Activated naive CD8-positive, alpha-beta T cell treated with anti-CD3 and anti-CD28 coated beads for 36 hours (primary cell): ENCODE measurements around the gene MEF2C. TPM values are rescaled to one million over a fixed set of nuclear protein-coding genes. Genes with fewer than 3 reads are reported as not detected.

Experiments used
- DNase-seq: peaks from one replicate; pipeline ENCODE4 v3.0.0; 2021
- H3K27ac Mint-ChIP-seq: one replicate; pipeline ENCODE4 v1.8.0; 2022; ENCODE audit warnings: mild to moderate bottlenecking, moderate library complexity, mixed read lengths
- H3K27me3 Mint-ChIP-seq: one replicate; pipeline ENCODE4 v1.8.0; 2022; ENCODE audit warnings: mild to moderate bottlenecking, mixed read lengths
- H3K36me3 Mint-ChIP-seq: one replicate; pipeline ENCODE4 v1.8.0; 2021; ENCODE audit warnings: mild to moderate bottlenecking, mixed read lengths
- H3K4me1 Mint-ChIP-seq: one replicate; pipeline ENCODE4 v1.8.0; 2021; ENCODE audit warnings: mixed read lengths
- H3K4me3 Mint-ChIP-seq: one replicate; pipeline ENCODE4 v1.8.0; 2022; ENCODE audit warnings: mild to moderate bottlenecking, moderate library complexity, mixed read lengths
- H3K9me3 Mint-ChIP-seq: one replicate; pipeline ENCODE4 v1.8.0; 2022; ENCODE audit warnings: mixed read lengths
- total RNA-seq, 2 experiments: library from RNA; stranded (reverse); gene quantifications; one replicate each; pipeline ENCODE4 v1.2.3, GENCODE V29; 2021

MEF2C gene
- total RNA-seq, 2 experiments from 2014 or later = 1.5 to 2.1 TPM

DNA sequence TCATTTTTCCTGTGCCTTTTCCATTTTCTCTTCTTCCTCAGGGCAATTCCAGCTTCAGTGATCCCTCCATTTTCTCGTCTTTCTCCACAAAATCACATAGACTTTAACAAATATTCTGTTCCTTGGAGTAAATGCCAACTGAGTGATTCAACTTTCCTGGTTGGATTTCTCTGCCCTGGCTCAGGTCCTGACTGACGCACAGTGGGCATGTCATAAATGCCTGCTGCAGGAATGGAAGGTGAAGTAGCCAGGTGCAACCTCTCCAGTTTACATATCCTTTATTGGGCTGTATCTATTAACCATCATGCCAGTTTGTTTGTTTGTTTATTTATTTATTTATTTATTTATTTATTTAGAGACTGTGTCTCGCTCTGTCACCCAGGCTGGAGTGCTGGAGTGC lies 95.1 kb downstream of the MEF2C start:
- H3K36me3 Mint-ChIP-seq = no peaks in the 10 kb centered on the region
- peaks cover 17% of the 10 kb centered on the region for H3K4me1 Mint-ChIP-seq
- no peak for DNase-seq
- H3K27ac Mint-ChIP-seq = no peak overlapping the region
- no peak overlapping the region for H3K4me3 Mint-ChIP-seq
- no peaks in the 10 kb centered on the region for H3K9me3 Mint-ChIP-seq
- peaks cover 6% of the 10 kb centered on the region for H3K27me3 Mint-ChIP-seq

- peaks cover 7% of the 10 kb centered on the region for H3K27me3 Mint-ChIP-seq
- no peak overlapping the region for H3K4me3 Mint-ChIP-seq
- no peak overlapping the region for H3K27ac Mint-ChIP-seq
- no peaks in the 10 kb centered on the region for H3K36me3 Mint-ChIP-seq
- DNase-seq = no peak
- no peaks in the 10 kb centered on the region for H3K9me3 Mint-ChIP-seq
- peaks cover 17% of the 10 kb centered on the region for H3K4me1 Mint-ChIP-seq
Measured at GRCh38 chr5:88786789-88787188, 96.2 kb downstream of the MEF2C start.

- H3K36me3 Mint-ChIP-seq = no peaks in the 10 kb centered on the region
- peak; percentile 11 for DNase-seq
- H3K4me3 Mint-ChIP-seq = peak overlapping the region; percentile 29
- H3K9me3 Mint-ChIP-seq = no peaks in the 10 kb centered on the region
- peak overlapping the region; percentile 68 for H3K27ac Mint-ChIP-seq
- peaks cover 12% of the 10 kb centered on the region for H3K27me3 Mint-ChIP-seq
- peaks cover 17% of the 10 kb centered on the region for H3K4me1 Mint-ChIP-seq
Measured at GRCh38 chr5:88785746-88786565, 97.0 kb downstream of the MEF2C start.

DNA sequence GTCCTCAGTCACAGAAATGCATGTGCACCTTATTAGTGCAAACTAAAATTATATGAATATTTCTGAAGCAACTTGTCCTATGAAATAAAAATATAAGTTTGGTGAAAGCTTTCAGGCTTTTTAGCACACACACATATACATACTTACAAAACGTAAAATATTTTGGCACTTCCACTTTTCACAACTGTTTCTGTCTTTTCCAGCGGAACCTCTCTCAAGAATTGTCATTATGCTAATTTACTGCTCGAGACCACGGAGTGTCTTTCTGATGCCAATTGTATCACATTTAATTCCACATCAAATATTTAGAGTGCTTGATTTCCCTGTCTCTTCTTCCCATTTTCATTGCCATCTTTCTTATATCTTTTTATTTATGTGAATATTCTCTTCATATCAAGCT lies 100.4 kb downstream of the MEF2C start:
- no peak for DNase-seq
- peaks cover 17% of the 10 kb centered on the region for H3K4me1 Mint-ChIP-seq

DNA sequence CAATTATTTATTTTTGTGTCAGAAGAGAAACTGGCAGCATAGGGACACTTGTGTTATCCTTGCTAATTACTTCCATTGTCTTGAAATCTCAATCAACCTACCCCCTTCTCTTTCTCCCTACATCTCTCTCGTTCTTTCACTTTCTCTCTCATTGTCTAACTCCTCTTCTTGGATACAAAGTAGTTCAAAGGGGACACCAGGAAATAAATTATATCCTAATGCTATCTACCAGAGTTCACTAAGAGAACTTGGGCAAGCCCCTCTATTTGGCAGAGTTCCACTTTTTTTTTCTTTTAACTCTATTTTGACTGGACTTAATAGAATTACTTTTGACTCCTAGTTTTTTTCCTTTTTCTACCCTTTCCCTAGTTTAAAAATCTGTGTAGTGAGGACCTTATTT lies 102.2 kb downstream of the MEF2C start:
- H3K4me1 Mint-ChIP-seq = peaks cover 10% of the 10 kb centered on the region
- peaks cover 9% of the 10 kb centered on the region for H3K27me3 Mint-ChIP-seq
- H3K36me3 Mint-ChIP-seq = no peaks in the 10 kb centered on the region
- no peaks in the 10 kb centered on the region for H3K9me3 Mint-ChIP-seq
- H3K27ac Mint-ChIP-seq = no peak overlapping the region
- H3K4me3 Mint-ChIP-seq = no peak overlapping the region
- no peak for DNase-seq

More for the DNA sequence above, 100.4 kb downstream of the MEF2C start:
- H3K27me3 Mint-ChIP-seq = peaks cover 9% of the 10 kb centered on the region
- H3K36me3 Mint-ChIP-seq = no peaks in the 10 kb centered on the region
- no peak overlapping the region for H3K27ac Mint-ChIP-seq
- no peak overlapping the region for H3K4me3 Mint-ChIP-seq
- no peaks in the 10 kb centered on the region for H3K9me3 Mint-ChIP-seq

GRCh38 chr5:88778736-88779135 lies 104.2 kb downstream of the MEF2C start:
- Mint-ChIP-seq H3K4me3 (no peak overlapping the region), H3K27ac (no peak overlapping the region), H3K36me3 (no peaks in the 10 kb centered on the region), H3K9me3 (no peaks in the 10 kb centered on the region), H3K27me3 (peaks cover 12% of the 10 kb centered on the region), H3K4me1 (no peaks in the 10 kb centered on the region)
- no peak for DNase-seq

- H3K27me3 Mint-ChIP-seq = peaks cover 13% of the 10 kb centered on the region
- no peak for DNase-seq
- no peaks in the 10 kb centered on the region for H3K36me3 Mint-ChIP-seq
- no peak overlapping the region for H3K4me3 Mint-ChIP-seq
- no peaks in the 10 kb centered on the region for H3K9me3 Mint-ChIP-seq
- no peak overlapping the region for H3K27ac Mint-ChIP-seq
- no peaks in the 10 kb centered on the region for H3K4me1 Mint-ChIP-seq
Measured at GRCh38 chr5:88776692-88777091, 106.3 kb downstream of the MEF2C start.

GRCh38 chr5:88772831-88773230 lies 110.2 kb downstream of the MEF2C start:
- H3K4me1 Mint-ChIP-seq = no peaks in the 10 kb centered on the region
- H3K9me3 Mint-ChIP-seq = peaks cover 1% of the 10 kb centered on the region
- no peak overlapping the region for H3K4me3 Mint-ChIP-seq
- peaks cover 23% of the 10 kb centered on the region for H3K27me3 Mint-ChIP-seq
- no peak for DNase-seq
- no peak overlapping the region for H3K27ac Mint-ChIP-seq
- H3K36me3 Mint-ChIP-seq = no peaks in the 10 kb centered on the region

DNA sequence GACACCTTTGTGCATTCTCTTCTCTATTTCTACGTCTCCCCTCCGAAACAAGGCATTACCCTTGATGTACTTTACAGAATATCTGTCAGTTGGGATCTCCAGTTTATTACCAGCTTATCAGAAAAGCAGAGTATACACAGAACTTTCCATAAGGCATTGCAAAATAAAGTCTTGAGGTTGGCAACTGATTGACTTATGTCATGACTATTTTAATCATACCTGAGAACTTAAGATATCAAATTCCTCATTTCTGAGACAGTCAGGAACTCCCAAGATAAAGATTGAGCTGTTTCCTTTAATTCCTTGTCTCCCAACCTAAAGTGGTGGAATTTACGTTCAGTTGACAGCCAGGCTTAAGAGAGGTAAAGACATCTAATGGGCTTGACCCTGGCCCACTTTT lies 110.9 kb downstream of the MEF2C start:
- H3K4me3 Mint-ChIP-seq = no peak overlapping the region
- H3K9me3 Mint-ChIP-seq = peaks cover 1% of the 10 kb centered on the region
- no peak for DNase-seq
- H3K4me1 Mint-ChIP-seq = no peaks in the 10 kb centered on the region
- H3K27ac Mint-ChIP-seq = no peak overlapping the region
- no peaks in the 10 kb centered on the region for H3K36me3 Mint-ChIP-seq
- peaks cover 23% of the 10 kb centered on the region for H3K27me3 Mint-ChIP-seq

- Mint-ChIP-seq H3K36me3 (no peaks in the 10 kb centered on the region), H3K4me3 (no peak overlapping the region), H3K27ac (no peak overlapping the region), H3K4me1 (no peaks in the 10 kb centered on the region), H3K9me3 (peaks cover 1% of the 10 kb centered on the region), H3K27me3 (peaks cover 26% of the 10 kb centered on the region)
- DNase-seq = no peak
Measured at GRCh38 chr5:88770276-88771257, 112.4 kb downstream of the MEF2C start.

DNA sequence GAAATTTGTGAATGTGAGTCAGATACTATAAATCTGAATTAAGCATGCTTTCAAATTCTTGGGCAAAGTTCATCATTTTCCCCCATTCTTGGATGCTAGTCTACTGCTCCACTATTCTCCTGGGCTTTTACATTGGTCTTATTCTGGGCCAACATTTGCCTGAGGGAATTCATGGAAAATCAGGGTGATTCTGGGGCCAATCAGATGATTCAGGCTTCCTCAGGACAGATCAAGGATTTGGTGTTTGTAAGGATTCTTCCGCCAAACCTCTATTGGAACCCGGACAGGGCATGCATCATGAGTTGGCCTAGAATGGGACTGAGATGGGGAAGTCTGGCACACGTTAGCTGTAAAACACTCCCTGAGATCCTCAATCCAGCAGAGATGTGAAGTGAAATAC lies 113.8 kb downstream of the MEF2C start:
- no peak overlapping the region for H3K27ac Mint-ChIP-seq
- H3K4me3 Mint-ChIP-seq = no peak overlapping the region
- peaks cover 29% of the 10 kb centered on the region for H3K27me3 Mint-ChIP-seq
- no peaks in the 10 kb centered on the region for H3K4me1 Mint-ChIP-seq
- H3K9me3 Mint-ChIP-seq = peaks cover 1% of the 10 kb centered on the region
- DNase-seq = no peak
- H3K36me3 Mint-ChIP-seq = no peaks in the 10 kb centered on the region

DNA sequence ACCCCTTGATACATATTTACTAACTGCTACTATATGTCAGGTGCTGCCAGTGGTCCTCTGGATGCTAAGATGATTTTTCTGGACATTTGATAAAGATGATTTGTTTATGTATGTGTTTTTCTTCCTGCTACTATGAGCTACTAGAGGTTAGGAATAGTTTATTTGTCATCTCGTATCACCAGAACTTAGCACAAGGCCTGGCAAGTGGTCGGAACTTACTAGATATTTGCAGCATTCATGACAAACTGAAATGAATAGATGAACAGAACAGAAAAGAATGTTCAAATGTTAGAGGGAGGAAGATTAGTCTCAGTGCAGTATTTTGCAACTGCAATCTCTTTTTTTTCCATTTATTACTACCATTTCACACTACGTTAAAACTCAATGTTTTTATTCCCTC lies 114.6 kb downstream of the MEF2C start:
- peaks cover 1% of the 10 kb centered on the region for H3K9me3 Mint-ChIP-seq
- H3K27me3 Mint-ChIP-seq = peaks cover 29% of the 10 kb centered on the region
- H3K4me1 Mint-ChIP-seq = no peaks in the 10 kb centered on the region
- no peaks in the 10 kb centered on the region for H3K36me3 Mint-ChIP-seq
- no peak overlapping the region for H3K4me3 Mint-ChIP-seq
- DNase-seq = no peak
- no peak overlapping the region for H3K27ac Mint-ChIP-seq

DNA sequence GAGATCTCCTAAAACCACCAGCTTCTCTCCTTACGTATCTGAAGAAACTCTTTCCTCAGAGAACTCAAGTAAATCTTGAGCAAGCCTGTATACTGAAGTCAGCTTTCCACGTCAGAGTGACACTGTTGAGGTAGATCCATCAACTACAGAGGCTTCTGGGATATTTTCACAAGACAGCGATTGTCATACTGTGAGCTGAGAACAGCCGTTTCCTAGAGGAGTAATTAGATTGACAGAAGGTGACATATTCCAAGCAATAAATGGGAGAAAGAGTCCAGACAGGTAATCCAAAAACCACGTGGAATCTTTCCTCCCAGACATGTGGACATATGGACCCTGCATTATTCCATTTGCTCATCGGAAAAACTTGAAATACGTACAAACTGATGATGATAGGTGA lies 117.2 kb downstream of the MEF2C start:
- no peak overlapping the region for H3K27ac Mint-ChIP-seq
- H3K36me3 Mint-ChIP-seq = no peaks in the 10 kb centered on the region
- no peak overlapping the region for H3K4me3 Mint-ChIP-seq
- H3K4me1 Mint-ChIP-seq = no peaks in the 10 kb centered on the region
- H3K27me3 Mint-ChIP-seq = peaks cover 33% of the 10 kb centered on the region
- no peak for DNase-seq
- no peaks in the 10 kb centered on the region for H3K9me3 Mint-ChIP-seq

DNA sequence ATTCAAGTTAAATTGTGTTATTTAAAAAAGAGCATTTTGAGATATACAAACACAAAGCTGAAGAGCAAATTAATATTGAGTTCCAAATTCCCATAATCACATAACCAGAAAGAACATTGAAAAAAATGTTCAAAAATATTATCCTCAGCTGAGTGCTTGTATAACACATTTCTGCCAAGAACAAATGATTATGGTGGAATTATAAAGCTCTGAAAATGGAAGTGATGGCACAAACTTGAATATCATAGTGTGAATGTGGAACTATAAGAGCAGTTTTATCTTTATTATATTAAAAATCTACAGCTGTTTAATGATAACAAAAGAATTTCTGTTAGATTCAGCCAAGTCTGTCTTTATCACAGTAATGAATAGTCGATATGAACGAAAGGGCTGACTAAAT lies 117.8 kb downstream of the MEF2C start:
- Mint-ChIP-seq H3K27ac (no peak overlapping the region), H3K4me3 (no peak overlapping the region), H3K4me1 (no peaks in the 10 kb centered on the region), H3K9me3 (no peaks in the 10 kb centered on the region), H3K36me3 (no peaks in the 10 kb centered on the region), H3K27me3 (peaks cover 40% of the 10 kb centered on the region)
- no peak for DNase-seq

- peaks cover 12% of the 10 kb centered on the region for H3K4me1 Mint-ChIP-seq
- peaks cover 48% of the 10 kb centered on the region for H3K27me3 Mint-ChIP-seq
- H3K27ac Mint-ChIP-seq = no peak overlapping the region
- H3K9me3 Mint-ChIP-seq = no peaks in the 10 kb centered on the region
- H3K4me3 Mint-ChIP-seq = no peak overlapping the region
- no peaks in the 10 kb centered on the region for H3K36me3 Mint-ChIP-seq
- DNase-seq = no peak
Measured at GRCh38 chr5:88761939-88762338, 121.0 kb downstream of the MEF2C start.
